Psoas muscle (tissue), 8 donors: ENCODE measurements around the gene TAOK2. TPM values are rescaled to one million over a fixed set of nuclear protein-coding genes. Genes with fewer than 3 reads are reported as not detected.
A peak's percentile ranks its signal among the peaks of the same experiment; 100 is the strongest.

ENCODE experiments used
- ATAC-seq, 4 donors: fragments of 200-7000 bp; cut with Tn5 transposase; one replicate each; pipeline ENCODE4 v1.9.1; 2020; ENCODE audit warnings: moderate library complexity in 3 of 4, mild to moderate bottlenecking in 2 of 4
- DNase-seq, 2 donors: peaks; one replicate each; pipeline ENCODE4 v3.0.0-alpha.2; 2020
- H3K27ac ChIP-seq: fragments of 200-600 bp; one replicate; pipeline ENCODE4 v1.8.0; 2022
- H3K27me3 ChIP-seq, 3 donors: fragments of 200-600 bp in 1 of 3; one replicate each; pipeline versions ENCODE4 v1.6.1 to v1.8.0; 2013 to 2022; ENCODE audit warnings: low read length in 2 of 3, mild to moderate bottlenecking in 2 of 3, moderate library complexity in 1 of 3; ENCODE audit not compliant: insufficient read depth in 3 of 3
- H3K36me3 ChIP-seq, 2 donors: fragments of 200-600 bp in 1 of 2; one replicate each; pipeline versions ENCODE4 v1.6.1 to v1.8.0; 2013 to 2022; ENCODE audit warnings: low read depth in 1 of 2, mild to moderate bottlenecking in 1 of 2, moderate library complexity in 1 of 2; ENCODE audit not compliant: insufficient read depth in 1 of 2
- H3K4me1 ChIP-seq: fragments of 200-600 bp; one replicate; pipeline ENCODE4 v1.8.0; 2022
- H3K4me3 ChIP-seq: fragments of 200-600 bp; one replicate; pipeline ENCODE4 v1.8.0; 2022; ENCODE audit warnings: mild to moderate bottlenecking
- H3K9me3 ChIP-seq: fragments of 200-600 bp; one replicate; pipeline ENCODE4 v1.8.0; 2022
- CTCF ChIP-seq: fragments of 200-600 bp; IDR thresholded peaks from one replicate; pipeline ENCODE4 v1.8.0; 2022; ENCODE audit warnings: antibody characterized with exemption
- WGBS, 3 donors: extraction: QIAGEN DNeasy Blood & Tissue Kit; methylation state at CpG; one replicate each; pipeline versions ENCODE4 v1.1.6 to v1.1.7; 2013; 5-methylcytosine and 5-hydroxymethylcytosine counted together
- intact Hi-C, 2 donors: fragments of 100-400 bp; cut with DNase I; formaldehyde crosslinking; loops; one replicate each; pipeline versions ENCODE4 v1.11.0 to v1.14.2; 2022
- polyA plus RNA-seq, 3 donors: library from polyadenylated mRNA; stranded (reverse); fragments of 200-250 nt; gene quantifications; one replicate each; pipeline ENCODE4 v1.2.3, GENCODE V29; 2013
- total RNA-seq, 4 donors: library from RNA; stranded (reverse); fragmentation: NEBNext Ultra II Directional in 2 of 4; extraction: Animal tissue kit (Norgen Biotek cat#: 25700) in 2 of 4; gene quantifications; one replicate each; pipeline versions ENCODE4 v1.2.1 to v1.2.4, GENCODE V29; 2021 to 2023
- donor health status: healthy with polysubstance abuse.
- donor health status: DM: no; HTN: no; CAD: no; lungs with moderate emphysema.
- donor health status: Bipolar disorder and iron deficiency.
- donor health status: healthy.
- donor health status: DM: yes; HTN: yes; CAD: no.
- donor health status: DM: no; HTN: no; CAD: no.
- donor health status: DM: no; HTN: no; CAD: no.
- donor health status: DM: yes; HTN: yes; CAD: no.

TAOK2 gene
- total and polyA plus RNA-seq, 7 donors: 15.7 to 30.2 (median 21.8) TPM

- Histone ChIP-seq H3K27ac (no peak overlapping the region), H3K4me3 (no peak overlapping the region), H3K9me3 (no peaks in the 10 kb centered on the region), H3K36me3 (peaks cover 0 to 9% of the 10 kb centered on the region in 2 donors), H3K27me3 (peaks cover 0 to 28% (median 13%) of the 10 kb centered on the region in 3 donors), H3K4me1 (no peaks in the 10 kb centered on the region)
- intact Hi-C loops: loop anchor here (5.0 kb wide), 1 partner anchor 145 kb away; the partner anchor contains the start of gene CDIPT (in 2 of the 2)
- 74 to 82% (median 76%) methylated on average over 34 of the region's 34 CpGs for WGBS, 3 donors
- no peak for DNase-seq
- TF ChIP-seq CTCF: no peak
- no peak for ATAC-seq
These were observed 33.1 kb downstream of the TAOK2 start for GRCh38 chr16:30006659-30007377.

- intact Hi-C loops: loop anchor here (5.0 kb wide), 1 partner anchor 145 kb away; the partner anchor contains the start of gene CDIPT (in 2 of the 2)
These were observed 33.8 kb downstream of the TAOK2 start for GRCh38 chr16:30007378-30007895.

GRCh38 chr16:30009085-30009862 lies 35.6 kb downstream of the TAOK2 start:
- intact Hi-C loops: loop anchor here (5.0 kb wide), 1 partner anchor 147 kb away; the partner anchor contains the start of gene CDIPT (in 2 of the 2)
- no peak overlapping the region for H3K4me3 ChIP-seq
- 40 to 43% (median 42%) methylated on average over 25 to 26 of the region's 26 CpGs for WGBS, 3 donors
- no peaks in the 10 kb centered on the region for H3K4me1 ChIP-seq
- DNase-seq (no peak), ATAC-seq (no peak)
- no peaks in the 10 kb centered on the region for H3K9me3 ChIP-seq
- no peak for TF ChIP-seq CTCF
- no peak overlapping the region for H3K27ac ChIP-seq
- H3K27me3 ChIP-seq: peaks cover 0 to 45% (median 17%) of the 10 kb centered on the region in 3 donors
- H3K36me3 ChIP-seq: peaks cover 0 to under 1% of the 10 kb centered on the region in 2 donors

More at GRCh38 chr16:30007378-30007895, 33.8 kb downstream of the TAOK2 start:
- 61 to 71% (median 62%) methylated on average over 10 to 11 of the region's 11 CpGs for WGBS, 3 donors
- no peak for ATAC-seq
- no peaks in the 10 kb centered on the region for H3K9me3 ChIP-seq
- no peak overlapping the region for H3K4me3 ChIP-seq
- peaks cover 0 to 34% (median 17%) of the 10 kb centered on the region in 3 donors for H3K27me3 ChIP-seq
- H3K27ac ChIP-seq: no peak overlapping the region
- DNase-seq: no peak
- no peaks in the 10 kb centered on the region for H3K4me1 ChIP-seq
- TF ChIP-seq CTCF: no peak
- peaks cover 0 to 9% of the 10 kb centered on the region in 2 donors for H3K36me3 ChIP-seq

GRCh38 chr16:30009990-30010843 lies 36.5 kb downstream of the TAOK2 start:
- Histone ChIP-seq H3K9me3 (no peaks in the 10 kb centered on the region), H3K4me1 (no peaks in the 10 kb centered on the region), H3K36me3 (no peaks in the 10 kb centered on the region), H3K27me3 (peaks cover 0 to 45% (median 17%) of the 10 kb centered on the region in 3 donors), H3K27ac (no peak overlapping the region), H3K4me3 (peak overlapping the region; percentile 52)
- TF ChIP-seq CTCF: no peak
- intact Hi-C loops: loop anchor here (5.0 kb wide), 1 partner anchor 148 kb away; the partner anchor contains the start of gene CDIPT (in 2 of the 2)
- ATAC-seq (no peak), DNase-seq (no peak)
- WGBS, 3 donors: 15 to 19% (median 16%) methylated on average over 28 to 34 of the region's 34 CpGs
